ENCODE results near the gene GARIN5B.

The GARIN5B gene

DNA sequence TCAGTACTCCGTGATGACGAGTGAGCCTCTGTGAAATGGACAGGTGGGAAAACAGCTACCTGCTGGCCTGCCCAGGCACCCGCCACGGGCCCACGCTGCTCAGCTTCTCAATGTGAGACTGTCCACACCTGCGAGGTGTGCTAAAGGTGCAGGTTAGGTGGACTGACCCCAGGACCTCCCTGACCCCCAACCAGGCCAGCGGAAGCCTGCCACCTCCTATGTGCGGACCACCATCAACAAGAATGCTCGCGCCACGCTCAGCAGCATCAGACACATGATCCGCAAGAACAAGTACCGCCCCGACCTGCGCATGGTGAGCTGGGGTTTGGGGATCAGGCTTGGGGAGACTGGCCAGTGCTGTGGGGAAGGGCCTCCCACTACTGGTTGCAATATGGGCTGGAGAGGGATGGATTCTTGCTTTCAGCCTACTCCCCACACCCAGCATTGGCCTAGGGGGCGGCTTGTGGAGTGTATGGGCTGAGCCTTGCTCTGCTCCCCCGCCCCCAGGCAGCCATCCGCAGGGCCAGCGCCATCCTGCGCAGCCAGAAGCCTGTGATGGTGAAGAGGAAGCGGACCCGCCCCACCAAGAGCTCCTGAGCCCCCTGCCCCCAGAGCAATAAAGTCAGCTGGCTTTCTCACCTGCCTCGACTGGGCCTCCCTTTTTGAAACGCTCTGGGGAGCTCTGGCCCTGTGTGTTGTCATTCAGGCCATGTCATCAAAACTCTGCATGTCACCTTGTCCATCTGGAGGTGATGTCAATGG, 24.9 kb upstream of the GARIN5B start:
- DNase-seq: no peak

DNA sequence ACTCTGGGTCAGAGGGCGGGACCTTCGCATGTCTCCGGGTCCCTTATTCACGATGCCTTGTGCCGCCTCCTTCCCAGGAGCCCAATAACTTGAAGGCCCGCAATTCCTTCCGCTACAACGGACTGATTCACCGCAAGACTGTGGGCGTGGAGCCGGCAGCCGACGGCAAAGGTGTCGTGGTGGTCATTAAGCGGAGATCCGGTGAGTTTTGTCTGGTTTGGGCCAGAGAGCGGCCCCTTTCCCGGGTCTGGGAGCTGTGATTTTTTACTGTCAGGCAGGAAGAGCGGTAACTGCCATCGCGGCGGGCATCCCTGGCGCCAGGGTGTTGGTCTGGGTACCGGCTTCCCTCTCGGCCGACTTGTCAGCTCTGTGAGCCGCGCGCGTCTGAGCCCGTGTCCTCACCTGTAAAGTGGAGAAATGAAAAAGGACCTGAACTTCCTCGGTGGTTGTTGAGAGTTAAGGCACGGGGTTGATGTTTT, 23.5 kb upstream of the GARIN5B start:
- no peak for DNase-seq

DNA sequence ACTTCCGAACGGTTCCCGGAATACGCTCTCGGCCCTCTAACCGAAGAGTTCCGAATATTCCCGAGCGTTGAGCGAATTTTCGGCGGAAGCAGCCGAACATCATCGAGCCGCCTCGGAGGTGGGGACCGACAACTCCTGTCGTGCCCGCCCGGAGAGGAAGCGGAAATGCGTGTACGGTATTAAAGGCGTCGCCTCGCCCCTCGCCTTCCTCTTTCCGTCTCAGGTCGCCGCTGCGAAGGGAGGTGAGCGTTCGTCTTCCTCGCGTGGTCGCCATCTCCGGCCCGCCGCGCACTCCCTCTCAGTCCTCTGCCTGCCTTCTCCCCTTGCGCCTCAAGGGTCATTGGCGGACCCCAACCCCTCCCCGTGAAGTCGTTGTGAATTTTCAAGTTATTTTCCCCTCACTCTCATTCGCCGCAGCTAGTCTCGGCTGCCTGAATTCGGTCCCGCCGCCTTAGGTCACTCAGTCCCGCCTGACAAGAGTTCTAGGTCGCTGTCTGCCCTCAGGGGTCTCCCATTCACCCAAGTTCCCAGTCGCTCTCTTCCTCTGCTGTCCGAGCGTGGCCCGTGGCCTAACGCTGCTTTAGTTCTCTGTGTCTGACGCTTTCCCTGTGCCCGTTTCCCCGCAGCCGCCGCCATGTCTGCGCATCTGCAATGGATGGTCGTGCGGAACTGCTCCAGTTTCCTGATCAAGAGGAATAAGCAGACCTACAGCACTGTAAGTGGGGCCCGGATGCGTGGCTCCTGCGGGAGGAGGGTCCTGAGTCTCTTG, 22.8 kb upstream of the GARIN5B start, which contains the start of gene RPL28:
Gene RPL28 (plus strand): TSS at position 209 of the 769 bp plus-strand sequence. CDS start 426 bp downstream, at position 635.
- peak; percentile 99 for DNase-seq

DNA sequence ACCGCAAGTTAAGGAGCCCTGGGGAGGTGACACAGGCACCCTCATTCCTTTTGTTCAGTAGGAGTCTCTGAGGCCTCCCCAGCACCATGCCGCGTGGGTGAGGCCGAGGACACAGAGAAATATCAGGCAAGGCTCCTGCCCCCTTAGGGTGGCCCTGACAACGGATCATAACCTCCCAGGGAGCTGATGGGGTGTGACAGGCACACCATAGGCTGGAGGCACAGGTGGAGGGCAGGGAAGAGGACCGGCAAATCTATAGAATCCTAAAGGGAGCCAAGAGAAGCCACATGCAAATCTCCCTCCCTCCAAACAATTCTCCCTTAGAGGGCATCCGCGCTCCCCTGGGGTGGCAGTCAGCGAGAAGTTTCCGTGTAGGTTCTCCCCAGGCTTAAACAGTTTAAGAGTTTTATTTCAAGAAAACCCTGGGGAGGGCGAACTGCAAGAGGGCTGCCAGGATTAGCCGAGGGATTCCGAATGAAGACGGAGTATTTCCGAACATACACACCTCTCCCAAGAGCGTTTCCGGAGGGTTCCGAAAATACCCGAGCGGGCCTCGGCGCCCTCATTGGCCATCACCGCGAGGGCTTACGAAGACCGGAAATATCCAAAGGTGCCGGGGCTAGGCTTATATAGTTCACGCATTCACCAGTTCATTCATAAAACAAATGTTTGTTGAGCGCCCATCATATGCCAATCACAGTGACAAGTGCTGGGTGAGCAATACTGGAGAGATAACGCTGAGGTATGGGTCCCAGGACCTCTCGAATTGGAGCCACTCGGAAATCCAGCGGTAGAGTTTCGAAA, 22.1 kb upstream of the GARIN5B start:
- DNase-seq: peak; percentile 97

DNA sequence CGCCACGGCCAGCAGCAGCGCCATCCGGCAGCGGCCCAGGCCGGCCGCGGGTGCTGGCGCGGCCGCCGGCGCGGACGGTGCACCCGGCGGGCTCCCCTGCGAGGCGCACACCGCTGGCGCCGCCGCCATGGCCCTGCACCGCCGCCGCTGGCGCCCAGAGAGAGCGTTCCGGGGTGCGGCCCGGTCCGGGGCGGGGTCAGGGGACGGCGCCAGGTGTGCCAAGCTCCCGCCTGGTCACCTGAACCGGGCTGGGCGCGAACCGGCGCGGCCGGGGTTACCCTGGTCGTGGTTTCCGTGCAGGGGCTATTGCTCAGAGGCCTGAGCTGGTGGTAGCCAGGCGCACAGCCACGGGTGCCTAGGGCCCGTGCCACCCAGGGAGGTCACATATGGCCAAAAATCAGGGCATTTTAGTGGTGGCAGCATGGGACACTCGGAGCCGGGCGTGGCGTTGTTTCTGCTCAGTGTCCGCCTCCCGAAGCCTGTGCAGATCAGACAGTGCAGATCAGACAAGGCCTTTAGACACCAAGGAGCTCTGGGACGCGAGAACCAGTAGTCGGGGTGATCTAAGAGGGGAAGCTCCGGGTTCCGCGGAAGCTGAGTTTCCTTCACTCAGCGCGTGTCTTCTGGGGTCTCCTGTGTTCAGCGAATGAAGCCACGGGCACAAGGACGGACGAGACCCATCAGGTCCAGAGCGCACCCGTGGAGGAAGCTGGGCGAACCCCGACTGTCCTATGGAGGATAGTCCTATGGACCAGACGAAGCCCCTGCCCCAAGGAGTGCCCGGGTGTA, 21.3 kb upstream of the GARIN5B start, which contains the start of gene TMEM238:
Gene TMEM238 (minus strand): TSS at position 162 of the 789 bp plus-strand sequence. CDS start 33 bp downstream, at position 129.
- DNase-seq: peak; percentile 74

DNA sequence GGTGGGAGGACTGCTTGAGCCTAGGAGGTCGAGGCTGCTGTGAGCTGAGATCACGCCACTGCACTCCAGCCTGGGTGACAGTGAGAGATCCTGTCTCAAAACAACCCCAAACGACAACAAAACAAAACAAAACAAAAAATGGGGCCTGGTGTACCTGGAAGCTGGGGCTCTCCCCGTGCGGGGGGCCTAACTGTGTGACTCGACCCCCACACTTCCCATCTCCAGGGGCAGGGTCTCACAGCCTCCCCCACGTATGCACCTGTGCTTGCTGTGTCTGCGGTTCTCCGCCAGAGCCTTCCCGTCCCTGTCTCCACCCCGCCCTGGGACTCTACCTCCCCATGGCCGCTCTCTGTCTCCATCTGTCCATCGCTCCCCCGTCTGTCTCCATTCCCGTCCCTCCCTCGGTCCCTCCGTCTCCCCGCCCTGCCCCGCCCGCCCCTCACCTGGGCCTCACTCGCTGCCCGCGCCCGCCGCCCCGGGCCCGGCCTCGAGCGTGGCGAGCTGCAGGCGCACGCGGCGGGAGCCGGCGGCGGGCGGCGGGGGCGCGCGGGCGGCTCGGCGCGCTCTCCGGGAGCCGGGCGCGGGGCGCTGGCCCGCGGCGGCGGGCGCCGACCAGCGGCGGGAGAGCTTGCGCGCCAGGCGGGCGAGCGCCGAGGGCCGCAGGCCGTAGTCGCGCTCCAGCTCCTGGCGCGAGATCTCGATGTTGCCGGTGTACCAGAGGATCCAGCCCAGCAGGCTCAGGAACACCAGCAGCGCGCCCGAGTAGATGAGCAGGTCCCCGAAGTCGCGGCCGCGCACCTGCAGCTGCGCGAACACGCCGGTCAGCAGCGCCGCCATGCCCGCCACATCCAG, 20.4 kb upstream of the GARIN5B start:
- peak; percentile 75 for DNase-seq

DNA sequence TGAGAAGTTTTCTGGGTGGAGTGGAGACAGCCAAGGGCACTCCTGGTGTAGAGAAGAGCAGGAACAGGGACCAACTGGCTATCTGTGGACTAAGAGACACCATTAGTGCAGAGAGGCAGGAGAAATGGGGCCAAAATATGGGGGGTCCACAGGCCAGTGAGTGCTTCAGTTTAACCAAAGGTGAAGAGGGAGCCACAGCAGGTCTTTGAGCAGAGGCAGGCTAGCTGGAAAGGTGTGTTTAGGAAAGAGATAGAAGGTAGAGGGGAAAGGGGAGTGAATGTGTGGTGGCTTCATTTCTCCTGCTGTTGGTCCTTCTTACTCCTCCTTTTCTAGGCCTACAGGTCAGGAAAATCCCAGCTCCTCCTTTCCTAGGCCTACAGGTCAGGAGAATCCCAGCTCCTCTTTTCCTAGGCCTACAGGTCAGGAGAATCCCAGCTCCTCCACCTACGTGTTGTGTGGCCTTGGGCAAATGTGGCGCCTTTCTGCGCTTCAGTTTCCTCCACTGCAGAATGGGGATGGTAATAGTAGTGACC, 19.5 kb upstream of the GARIN5B start:
- DNase-seq: no peak

DNA sequence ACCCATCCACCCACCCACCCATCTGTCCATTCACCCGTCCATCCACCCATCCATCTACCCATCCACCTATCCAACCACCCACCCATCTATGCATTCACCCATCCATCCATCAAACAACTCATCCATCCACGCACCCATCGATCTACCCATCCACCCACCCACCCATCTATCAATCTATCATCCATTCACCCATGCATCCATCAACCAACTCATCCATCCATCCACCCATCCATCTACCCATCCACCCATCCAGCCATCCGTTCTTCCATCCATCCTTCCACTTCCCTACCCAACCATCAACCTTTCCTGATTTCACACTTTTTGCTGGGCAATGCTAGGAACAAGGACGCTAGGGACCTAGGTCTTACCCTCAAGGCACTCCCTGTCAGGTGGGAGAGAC, 19.0 kb upstream of the GARIN5B start:
- DNase-seq: no peak

DNA sequence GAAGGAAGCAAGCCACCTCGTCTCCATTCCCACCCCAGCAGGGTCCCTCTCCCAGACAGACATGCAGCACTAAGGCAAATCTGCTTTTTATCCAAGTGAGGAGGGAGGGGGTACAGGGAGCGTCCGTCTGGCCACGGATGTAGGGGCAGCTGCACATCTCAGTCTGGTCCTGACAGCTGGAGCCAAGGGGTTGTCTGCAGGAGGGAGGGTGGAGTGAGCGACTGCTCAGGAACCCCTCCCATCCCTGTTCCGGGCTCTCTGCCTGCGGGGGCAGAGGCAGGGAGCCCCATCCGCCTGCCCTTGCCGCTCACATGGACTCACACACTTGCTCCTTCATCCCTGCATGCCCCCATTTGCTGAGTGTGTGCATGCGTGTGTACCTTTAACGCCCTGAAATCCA, 16.1 kb upstream of the GARIN5B start:
- DNase-seq: no peak

DNA sequence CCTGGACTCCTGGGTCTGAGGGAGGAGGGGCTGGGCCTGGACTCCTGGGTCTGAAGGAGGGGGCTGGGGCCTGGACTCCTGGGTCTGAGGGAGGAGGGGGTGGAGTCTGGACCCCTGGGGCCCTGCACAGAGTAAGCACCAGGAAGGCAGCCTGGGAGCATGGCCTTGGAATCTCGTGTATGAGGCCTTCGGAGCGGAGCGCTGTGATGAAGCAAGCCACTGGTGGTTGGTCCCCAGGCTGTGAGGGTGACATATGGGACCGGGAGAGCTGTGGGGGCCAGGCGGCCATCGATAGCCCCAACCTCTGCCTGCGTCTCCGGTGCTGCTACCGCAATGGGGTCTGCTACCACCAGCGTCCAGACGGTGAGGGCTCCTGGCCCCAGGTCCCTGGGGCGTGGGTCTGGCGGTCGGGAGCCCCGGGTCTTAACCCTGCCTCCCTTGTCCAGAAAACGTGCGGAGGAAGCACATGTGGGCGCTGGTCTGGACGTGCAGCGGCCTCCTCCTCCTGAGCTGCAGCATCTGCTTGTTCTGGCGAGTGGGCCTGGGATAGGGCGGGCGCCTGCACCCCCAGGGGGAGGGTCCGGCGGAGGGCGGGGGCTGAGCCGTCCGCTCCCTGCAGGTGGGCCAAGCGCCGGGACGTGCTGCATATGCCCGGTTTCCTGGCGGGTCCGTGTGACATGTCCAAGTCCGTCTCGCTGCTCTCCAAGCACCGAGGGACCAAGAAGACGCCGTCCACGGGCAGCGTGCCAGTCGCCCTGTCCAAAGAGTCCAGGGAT, 14.5 kb upstream of the GARIN5B start:
- DNase-seq: no peak

DNA sequence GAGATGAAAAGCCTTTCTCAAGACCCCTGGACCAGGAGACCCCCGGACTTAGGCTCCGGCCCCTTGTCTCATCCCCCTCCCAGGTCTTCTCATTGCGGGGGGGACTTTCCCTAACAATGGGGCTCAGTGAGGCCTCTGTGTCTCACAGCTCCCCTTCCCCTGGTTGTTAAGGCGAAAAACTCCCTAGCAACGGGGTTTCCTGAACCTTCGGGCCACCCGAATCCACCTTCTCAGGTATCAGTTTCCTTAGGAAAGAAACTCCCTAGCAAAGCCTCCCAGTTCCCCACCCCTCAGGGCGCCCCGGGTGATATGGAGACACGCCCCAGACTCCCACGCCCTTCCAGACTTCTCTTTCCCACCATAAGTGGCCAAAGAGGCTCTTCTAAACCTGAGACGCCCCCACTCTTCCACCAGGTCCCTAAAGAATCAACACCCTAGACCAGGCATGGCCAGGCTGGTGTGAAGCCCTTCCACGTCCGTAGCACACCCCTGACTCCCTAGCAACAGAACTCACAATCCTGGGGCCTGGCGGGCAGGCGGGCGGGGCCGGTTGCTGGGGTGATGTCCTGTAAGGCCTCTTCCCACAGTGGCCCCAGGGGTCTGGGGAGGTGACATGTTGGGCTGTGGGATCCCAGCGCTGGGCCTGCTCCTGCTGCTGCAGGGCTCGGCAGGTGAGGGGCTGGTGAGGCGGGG, 13.3 kb upstream of the GARIN5B start, which contains the start of gene TMEM190:
Gene TMEM190 (plus strand): TSS at position 586 of the 693 bp plus-strand sequence. CDS start 28 bp downstream, at position 614.
- DNase-seq: peak; percentile 23

DNA sequence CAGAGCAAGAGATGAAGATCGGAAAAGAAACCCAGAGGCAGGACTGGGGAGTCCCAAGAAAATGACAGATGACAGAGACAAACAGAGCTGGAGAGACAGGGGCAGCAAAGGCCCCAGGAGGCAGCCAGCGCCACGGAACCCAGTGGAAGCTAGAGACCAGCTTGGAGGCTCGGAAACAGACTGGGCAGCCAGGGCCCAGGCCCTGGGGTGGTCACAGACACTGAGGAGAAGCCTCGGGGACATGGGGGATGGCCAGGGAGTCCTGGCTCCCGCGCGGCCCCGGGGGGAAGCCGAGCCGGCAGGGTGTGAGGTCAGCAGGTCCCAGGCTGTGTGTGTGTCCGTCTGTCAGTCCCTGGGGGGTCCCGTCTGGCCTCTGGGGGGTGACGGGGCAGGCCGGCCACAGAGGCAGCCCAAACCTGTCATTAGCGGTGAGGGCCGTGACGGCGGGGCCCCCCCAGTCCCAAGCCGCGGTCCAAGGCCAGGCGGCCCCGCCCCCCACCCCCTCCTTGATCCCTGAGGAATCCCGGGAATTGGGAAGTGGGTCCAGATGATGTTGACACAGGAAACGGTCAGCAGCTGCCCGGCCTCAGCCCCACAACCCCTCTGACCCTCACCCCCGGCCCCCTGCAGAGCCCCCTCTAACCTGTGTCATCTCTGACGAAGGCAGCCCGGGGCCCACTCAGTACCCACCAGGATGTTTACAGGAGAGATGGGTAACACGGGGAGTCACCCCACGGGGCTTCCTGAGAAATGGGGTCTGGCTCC, 11.1 kb upstream of the GARIN5B start:
- DNase-seq: no peak

DNA sequence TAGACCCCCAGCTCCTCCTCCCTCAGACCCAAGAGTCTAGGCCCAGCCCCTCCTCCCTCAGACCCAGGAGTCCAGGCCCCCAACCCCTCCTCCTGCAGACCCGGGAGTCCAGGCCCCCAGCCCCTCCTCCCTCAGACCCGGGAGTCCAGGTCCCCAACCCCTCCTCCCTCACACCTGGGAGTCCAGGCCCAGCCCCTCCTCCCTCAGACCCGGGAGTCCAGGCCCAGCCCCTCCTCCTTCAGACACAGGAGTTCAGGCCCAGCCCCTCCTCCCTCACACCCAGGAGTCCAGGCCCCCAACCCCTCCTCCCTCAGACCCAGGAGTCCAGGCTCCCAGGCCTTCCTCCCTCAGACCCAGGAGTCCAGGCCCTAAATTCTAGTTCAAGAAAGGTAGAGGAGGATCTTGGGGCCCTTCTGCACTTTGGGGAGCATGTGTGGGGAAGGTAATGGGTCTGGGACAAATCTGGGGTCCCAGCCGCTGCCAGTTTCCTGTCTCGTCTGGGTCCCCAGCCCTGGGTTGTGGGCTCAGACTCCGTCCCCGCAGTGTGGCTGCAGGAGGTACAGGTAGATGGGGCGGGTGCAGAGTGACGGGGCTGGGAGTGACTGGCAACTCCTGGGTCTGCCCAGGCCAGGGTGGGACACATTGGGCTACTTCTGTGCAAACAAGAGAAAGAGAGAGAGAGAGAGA, 10.4 kb upstream of the GARIN5B start:
- DNase-seq: no peak

DNA sequence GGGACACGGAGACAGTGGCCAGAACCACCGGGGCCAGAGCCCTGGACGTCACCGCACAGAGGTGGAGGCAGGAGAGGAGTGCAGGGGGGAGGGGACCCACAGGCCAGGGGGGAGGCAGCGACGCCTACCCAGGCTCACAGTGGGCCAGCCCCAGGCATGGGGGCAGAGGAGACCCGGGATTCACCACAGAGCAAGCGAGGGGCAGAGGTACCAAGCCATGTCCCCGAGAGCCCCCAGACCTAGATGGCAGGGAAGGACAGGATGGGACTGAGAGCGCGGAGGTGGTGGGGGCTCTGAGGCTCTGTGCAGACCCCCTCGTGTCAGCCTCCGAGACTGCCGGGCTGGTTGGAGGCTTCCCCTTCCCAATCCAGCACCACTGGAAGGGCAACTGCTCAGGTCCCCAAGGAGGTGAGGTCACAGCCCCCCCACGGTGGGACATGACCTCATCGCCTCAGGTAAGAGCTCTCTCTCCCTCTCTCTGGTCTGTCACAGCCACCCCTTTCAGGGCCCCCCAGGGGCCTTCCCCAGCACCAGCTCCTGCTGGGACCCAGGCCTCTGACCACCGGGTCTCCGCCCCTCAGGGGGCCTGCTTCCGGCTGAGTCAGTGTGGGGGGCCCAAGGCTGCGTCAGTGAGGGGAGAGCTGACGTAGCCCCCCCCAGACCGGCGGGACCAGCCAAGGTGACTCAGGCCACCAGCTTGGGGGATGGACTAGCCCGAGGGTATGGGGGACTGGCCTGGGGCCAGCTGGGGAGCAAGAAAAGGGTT, 9.4 kb upstream of the GARIN5B start:
- no peak for DNase-seq

DNA sequence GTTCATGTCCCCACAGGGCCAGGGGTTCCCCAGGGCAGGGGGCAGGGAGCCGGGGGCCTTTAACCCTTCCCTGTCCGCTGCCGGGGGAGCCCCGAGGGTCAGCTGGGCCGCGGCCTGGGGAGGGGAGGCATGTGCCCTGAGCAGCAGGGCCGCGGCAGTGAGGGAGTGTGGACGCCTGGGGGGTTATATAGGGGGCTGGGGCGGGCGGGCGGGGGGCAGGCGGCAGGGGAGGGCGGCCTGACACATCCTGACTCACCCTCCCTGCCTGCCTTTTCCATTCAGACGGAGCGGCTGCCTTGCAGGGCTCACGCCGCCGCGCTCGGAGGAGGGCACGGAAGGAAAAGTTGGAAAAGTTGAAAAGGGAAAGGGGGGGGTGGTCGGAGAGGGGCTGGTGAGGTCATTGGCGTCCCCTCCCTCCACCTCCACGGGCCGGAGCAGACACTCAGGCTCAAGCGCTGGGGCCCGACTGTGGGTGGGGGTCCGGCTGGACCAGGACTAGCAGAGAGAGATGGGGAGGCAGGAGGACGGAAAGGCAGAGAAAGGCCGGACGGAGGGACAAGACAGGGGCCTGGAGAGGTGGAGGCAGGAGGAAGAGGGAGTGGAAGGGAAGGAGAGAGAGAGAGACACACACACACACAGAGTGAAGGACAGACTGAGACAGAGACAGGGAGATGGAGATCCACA, 7.4 kb upstream of the GARIN5B start, which contains the start of gene IL11:
Gene IL11 (minus strand): TSS at position 159 of the 684 bp plus-strand sequence. CDS start 153 bp downstream, at position 6.
- DNase-seq: no peak

DNA sequence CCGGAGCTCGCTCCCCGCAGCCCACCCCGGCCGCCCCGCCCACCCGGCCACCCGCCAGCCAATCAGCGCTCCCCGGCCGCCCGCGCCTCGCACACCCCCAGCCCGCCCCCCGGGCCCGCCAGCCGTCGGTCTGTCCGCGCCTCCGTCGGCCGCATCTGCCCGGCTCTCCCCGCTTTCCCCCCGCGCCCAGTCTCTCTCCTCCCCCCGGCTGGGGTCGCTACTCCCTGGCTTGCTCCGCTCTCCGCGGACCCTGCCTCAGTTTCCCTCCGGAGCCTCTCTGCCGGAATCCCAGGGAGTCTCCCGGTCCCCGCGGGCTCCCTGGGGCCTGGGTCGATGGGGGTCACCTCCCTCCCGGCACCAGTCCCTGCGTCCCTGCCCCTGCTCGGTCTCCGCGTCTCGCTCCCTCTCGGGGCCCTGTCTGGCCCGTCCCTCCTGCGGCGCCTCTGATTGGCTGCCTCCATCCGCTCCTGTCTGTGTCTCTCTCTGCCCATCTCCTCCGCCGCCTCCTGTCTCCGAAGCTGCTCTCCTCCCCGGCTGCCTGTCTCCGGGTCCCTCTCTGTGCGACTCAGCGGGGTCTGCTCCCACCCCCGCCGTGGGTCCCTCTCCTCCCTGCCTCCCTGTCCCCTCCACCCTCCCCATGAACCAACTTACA, 6.7 kb upstream of the GARIN5B start:
- DNase-seq: no peak
